Skeletal muscle tissue (tissue), 1 donor: ENCODE results near the gene CCDC175. TPM values are rescaled to one million over a fixed set of nuclear protein-coding genes. Genes with fewer than 3 reads are reported as not detected.

Experiments used
- total RNA-seq: library from RNA; depleted of rRNA; stranded (reverse); fragments of >200 nt; gene quantifications from one replicate; pipeline ENCODE4 v1.2.3, GENCODE V29; 2014

CCDC175 gene
- total RNA-seq, 1 donor from 2014 or later: not detected

Other genes starting within 250 kb of the CCDC175 start
- gene GPR135, start 111.4 kb downstream of the CCDC175 start, total RNA-seq: 2.6 TPM
- 25.6 TPM for gene L3HYPDH, start 92.4 kb downstream of the CCDC175 start, total RNA-seq
- 48.5 TPM for gene JKAMP, start 92.3 kb downstream of the CCDC175 start, total RNA-seq